Activated T-helper 17 cell treated with anti-CD3 and anti-CD28 coated beads, Interleukin-2, amount 50 U/mL, for 72 hours (primary cell): ENCODE measurements around the gene DOCK6. TPM values are rescaled to one million over a fixed set of nuclear protein-coding genes. Genes with fewer than 3 reads are reported as not detected.
A peak's percentile ranks its signal among the peaks of the same experiment; 100 is the strongest.

Experiments
- ATAC-seq: fragments of 150-1000 bp; cut with Tn5 transposase; replicated peaks from 2 replicates; pipeline ENCODE4 v1.10.0; 2021; ENCODE audit warnings: mild to moderate bottlenecking, moderate library complexity
- H3K27ac Mint-ChIP-seq: one replicate; pipeline ENCODE4 v1.8.0; 2022; ENCODE audit warnings: mixed read lengths
- H3K27me3 Mint-ChIP-seq: one replicate; pipeline ENCODE4 v1.8.0; 2022; ENCODE audit warnings: mixed read lengths
- H3K36me3 Mint-ChIP-seq: one replicate; pipeline ENCODE4 v1.8.0; 2022; ENCODE audit warnings: low read depth, mild to moderate bottlenecking, mixed read lengths
- H3K4me1 Mint-ChIP-seq: one replicate; pipeline ENCODE4 v1.8.0; 2022; ENCODE audit warnings: mixed read lengths
- H3K4me3 Mint-ChIP-seq: one replicate; pipeline ENCODE4 v1.8.0; 2022; ENCODE audit warnings: mild to moderate bottlenecking, mixed read lengths
- H3K9me3 Mint-ChIP-seq: one replicate; pipeline ENCODE4 v1.8.0; 2022; ENCODE audit warnings: mixed read lengths
- total RNA-seq, 2 donors: library from RNA; stranded (reverse); gene quantifications; one replicate each; pipeline ENCODE4 v1.2.3, GENCODE V29; 2022

DOCK6 gene
- total RNA-seq, 2 donors from 2014 or later = 4.5 to 6.4 TPM

- Mint-ChIP-seq H3K4me1 (no peaks in the 10 kb centered on the region), H3K9me3 (no peaks in the 10 kb centered on the region), H3K4me3 (no peak overlapping the region), H3K27ac (no peak overlapping the region), H3K36me3 (no peaks in the 10 kb centered on the region), H3K27me3 (peaks cover 12% of the 10 kb centered on the region)
- ATAC-seq = no peak
Measured at GRCh38 chr19:11288349-11288748, 26.0 kb upstream of the DOCK6 start.

DNA sequence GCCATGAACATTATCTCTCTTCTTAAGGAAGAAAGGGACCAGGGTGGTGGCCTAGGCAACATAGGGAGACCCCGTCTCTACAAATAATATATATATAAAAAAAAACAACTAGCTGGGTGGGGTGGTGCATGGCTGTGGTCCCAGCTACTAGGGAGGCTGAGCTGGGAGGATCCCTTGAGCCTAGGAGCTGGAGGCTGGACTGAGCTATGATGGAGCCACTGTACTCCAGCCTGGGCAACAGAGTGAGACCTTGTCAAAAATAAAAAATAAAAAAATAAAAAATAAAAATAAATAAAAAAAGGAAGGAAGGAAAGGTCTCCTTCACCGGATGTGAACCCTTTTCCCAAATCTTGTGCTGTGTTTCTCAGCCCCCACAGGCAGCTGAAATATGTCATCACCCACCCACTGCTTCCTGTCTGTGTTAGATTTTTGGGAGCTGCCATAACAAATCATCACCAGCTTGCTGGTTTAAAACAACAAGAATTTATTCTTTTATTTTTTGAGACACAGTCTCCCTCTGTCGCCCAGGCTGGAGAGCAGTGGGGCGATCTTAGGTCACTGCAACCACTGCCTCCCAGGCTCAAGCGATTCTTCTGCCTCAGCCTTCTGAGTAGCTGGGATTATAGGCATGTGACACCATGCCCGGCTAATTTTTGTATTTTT, 24.1 kb upstream of the DOCK6 start:
- Mint-ChIP-seq H3K27ac (no peak overlapping the region), H3K4me3 (no peak overlapping the region), H3K9me3 (no peaks in the 10 kb centered on the region), H3K27me3 (peaks cover 16% of the 10 kb centered on the region), H3K36me3 (no peaks in the 10 kb centered on the region), H3K4me1 (no peaks in the 10 kb centered on the region)
- no peak for ATAC-seq

DNA sequence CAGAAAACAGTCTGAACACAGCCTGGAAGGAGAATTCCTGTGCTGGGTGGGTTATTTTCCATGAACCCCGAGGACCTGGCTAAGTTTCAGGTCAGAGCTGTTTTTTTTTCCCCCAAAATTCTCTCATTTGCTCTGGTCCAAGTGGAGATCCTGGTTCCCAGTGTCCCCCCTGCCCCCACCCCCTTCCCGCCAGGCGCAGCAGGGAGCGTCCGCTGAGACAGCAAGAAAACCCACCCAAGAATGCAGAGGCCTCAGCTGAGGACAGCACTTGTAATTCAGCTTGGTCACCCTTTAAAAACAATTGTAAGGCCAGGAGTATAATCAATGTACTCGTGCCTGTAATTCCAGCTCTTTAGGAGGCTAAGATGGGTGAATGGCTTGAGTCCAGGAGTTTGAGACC, 22.2 kb upstream of the DOCK6 start:
- Mint-ChIP-seq H3K4me3 (no peak overlapping the region), H3K27me3 (peaks cover 16% of the 10 kb centered on the region)
- ATAC-seq = no peak

DNA sequence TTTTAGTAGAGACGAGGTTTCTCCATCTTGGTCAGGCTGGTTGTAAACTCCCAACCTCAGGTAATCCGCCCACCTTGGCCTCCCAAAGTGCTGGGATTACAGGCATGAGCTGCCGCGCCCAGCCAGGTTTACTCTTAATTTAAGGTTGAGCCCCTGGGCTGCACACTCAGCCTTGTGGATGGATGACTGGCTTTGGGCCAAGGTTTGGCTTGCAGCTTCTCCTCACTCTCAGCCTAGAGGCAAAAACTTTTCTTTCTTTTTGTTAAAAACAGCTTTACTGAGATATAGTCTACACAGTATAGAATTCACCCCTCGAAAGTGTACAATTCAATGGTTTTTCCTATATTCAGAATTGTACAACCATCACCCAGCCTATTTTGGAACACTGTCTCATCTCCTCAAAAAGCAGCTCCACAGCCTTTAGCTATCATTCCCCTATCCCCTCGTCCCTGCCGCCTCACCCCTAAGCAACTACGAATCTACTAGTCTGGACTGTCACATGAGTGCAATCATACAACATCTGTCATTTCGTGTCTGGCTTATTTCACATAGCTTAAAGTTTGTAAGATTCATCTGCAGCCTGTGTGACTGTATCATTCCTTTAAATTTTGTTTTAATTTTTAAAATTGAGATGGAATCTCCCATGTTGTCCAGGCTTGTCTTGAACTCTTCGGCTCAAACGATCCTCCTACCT, 19.2 kb upstream of the DOCK6 start:
- H3K4me1 Mint-ChIP-seq = peaks cover 6% of the 10 kb centered on the region
- no peak overlapping the region for H3K27ac Mint-ChIP-seq
- no peaks in the 10 kb centered on the region for H3K9me3 Mint-ChIP-seq
- ATAC-seq = no peak
- peaks cover 18% of the 10 kb centered on the region for H3K27me3 Mint-ChIP-seq
- H3K4me3 Mint-ChIP-seq = no peak overlapping the region
- H3K36me3 Mint-ChIP-seq = no peaks in the 10 kb centered on the region

More for the DNA sequence above, 22.2 kb upstream of the DOCK6 start:
- H3K9me3 Mint-ChIP-seq = no peaks in the 10 kb centered on the region
- no peak overlapping the region for H3K27ac Mint-ChIP-seq
- H3K4me1 Mint-ChIP-seq = peaks cover 4% of the 10 kb centered on the region
- no peaks in the 10 kb centered on the region for H3K36me3 Mint-ChIP-seq

DNA sequence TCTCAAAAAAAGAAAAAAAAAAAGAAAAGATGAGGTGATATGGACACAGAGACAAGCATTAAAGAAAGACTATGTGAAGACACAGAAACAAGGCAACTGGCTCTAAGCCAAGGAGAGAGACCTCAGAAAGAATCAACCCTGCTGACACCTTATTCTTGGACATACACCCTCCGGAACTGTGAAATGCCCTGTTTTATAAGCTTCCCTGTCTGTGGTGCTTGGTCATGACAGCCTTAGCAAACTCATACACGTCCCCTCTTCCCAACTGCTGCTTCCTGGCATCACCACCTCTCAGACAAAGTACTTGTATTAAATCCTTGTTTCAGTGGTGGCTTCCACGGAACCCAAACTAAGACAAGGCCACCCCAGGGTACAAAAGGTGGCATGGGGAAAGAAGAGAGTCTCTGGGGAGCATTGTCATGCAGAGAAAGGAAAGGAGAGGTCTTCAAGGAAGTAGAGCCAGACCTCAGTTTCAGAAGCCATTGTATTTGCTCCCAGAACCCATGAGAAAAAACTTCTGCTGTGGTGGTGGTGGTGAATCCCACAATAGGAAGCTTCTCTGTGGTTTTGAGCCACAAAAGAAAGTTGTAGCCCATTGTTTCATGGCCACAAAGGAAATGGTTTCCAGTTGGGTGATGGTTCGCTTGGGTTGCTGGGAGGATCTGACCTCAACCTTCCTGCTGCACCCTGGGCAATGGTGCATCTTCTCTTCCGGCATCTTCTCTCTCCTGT, 17.3 kb upstream of the DOCK6 start:
- H3K9me3 Mint-ChIP-seq = no peaks in the 10 kb centered on the region
- ATAC-seq = peak; percentile 85
- peaks cover 24% of the 10 kb centered on the region for H3K27me3 Mint-ChIP-seq
- H3K4me1 Mint-ChIP-seq = peaks cover 6% of the 10 kb centered on the region
- peak overlapping the region; percentile 9 for H3K27ac Mint-ChIP-seq
- peak overlapping the region; percentile 22 for H3K4me3 Mint-ChIP-seq
- H3K36me3 Mint-ChIP-seq = peaks cover 5% of the 10 kb centered on the region

- H3K27ac Mint-ChIP-seq = no peak overlapping the region
- peaks cover 5% of the 10 kb centered on the region for H3K36me3 Mint-ChIP-seq
- ATAC-seq = no peak
- H3K9me3 Mint-ChIP-seq = no peaks in the 10 kb centered on the region
- no peak overlapping the region for H3K4me3 Mint-ChIP-seq
- H3K4me1 Mint-ChIP-seq = peaks cover 6% of the 10 kb centered on the region
- H3K27me3 Mint-ChIP-seq = peaks cover 29% of the 10 kb centered on the region
Measured at GRCh38 chr19:11278670-11279069, 16.3 kb upstream of the DOCK6 start.

GRCh38 chr19:11274533-11275086, 12.3 kb upstream of the DOCK6 start:
- peaks cover 25% of the 10 kb centered on the region for H3K27me3 Mint-ChIP-seq
- H3K36me3 Mint-ChIP-seq = peaks cover 5% of the 10 kb centered on the region
- H3K4me1 Mint-ChIP-seq = peaks cover 3% of the 10 kb centered on the region
- H3K27ac Mint-ChIP-seq = no peak overlapping the region
- H3K4me3 Mint-ChIP-seq = no peak overlapping the region
- no peak for ATAC-seq
- no peaks in the 10 kb centered on the region for H3K9me3 Mint-ChIP-seq

DNA sequence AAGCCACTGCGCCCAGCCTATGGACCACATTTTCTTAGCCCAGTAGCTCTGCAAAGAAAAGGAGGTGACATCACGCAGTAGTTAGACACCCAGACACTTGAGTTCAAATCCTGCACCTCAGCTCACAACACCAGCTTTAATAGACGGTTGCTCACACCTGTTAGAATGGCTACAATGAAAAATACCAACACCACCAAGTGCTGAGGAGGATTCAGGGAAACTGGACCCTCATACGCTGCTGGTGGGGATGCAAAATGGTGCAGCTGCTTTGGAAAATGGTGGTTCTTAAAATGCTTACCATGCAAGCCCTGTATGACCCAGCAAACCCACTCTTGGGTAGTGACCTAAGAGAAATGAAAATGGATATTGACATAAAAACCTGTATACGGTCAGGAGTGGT, 11.7 kb upstream of the DOCK6 start:
- no peak overlapping the region for H3K27ac Mint-ChIP-seq
- H3K4me3 Mint-ChIP-seq = no peak overlapping the region
- H3K36me3 Mint-ChIP-seq = peaks cover 5% of the 10 kb centered on the region
- H3K27me3 Mint-ChIP-seq = peaks cover 25% of the 10 kb centered on the region
- H3K9me3 Mint-ChIP-seq = no peaks in the 10 kb centered on the region
- no peaks in the 10 kb centered on the region for H3K4me1 Mint-ChIP-seq
- ATAC-seq = no peak

DNA sequence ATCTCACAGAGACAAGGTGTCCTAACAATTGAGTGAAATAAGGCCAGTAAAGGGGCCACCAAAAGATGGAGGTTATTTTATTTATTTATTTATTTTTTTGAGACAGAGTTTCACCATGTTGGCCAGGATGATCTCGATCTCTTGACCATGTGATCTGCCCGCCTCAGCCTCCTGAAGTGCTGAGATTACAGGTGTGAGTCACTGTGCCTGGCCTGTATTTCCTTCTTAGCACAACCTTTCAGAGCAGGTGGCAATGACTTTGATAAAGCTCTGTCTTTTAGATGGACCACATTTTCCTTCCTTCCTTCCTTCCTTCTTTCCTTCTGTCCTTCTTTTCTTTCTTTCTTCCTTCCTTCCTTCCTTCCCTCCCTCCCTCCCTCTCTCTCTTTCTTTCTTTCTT, 11.0 kb upstream of the DOCK6 start:
- no peak overlapping the region for H3K4me3 Mint-ChIP-seq
- H3K9me3 Mint-ChIP-seq = no peaks in the 10 kb centered on the region
- peaks cover 29% of the 10 kb centered on the region for H3K27me3 Mint-ChIP-seq
- H3K36me3 Mint-ChIP-seq = peaks cover 5% of the 10 kb centered on the region
- ATAC-seq = no peak
- no peaks in the 10 kb centered on the region for H3K4me1 Mint-ChIP-seq
- H3K27ac Mint-ChIP-seq = no peak overlapping the region

GRCh38 chr19:11269408-11269807, 7.1 kb upstream of the DOCK6 start:
- Mint-ChIP-seq H3K36me3 (no peaks in the 10 kb centered on the region), H3K9me3 (no peaks in the 10 kb centered on the region), H3K4me1 (no peaks in the 10 kb centered on the region), H3K27ac (no peak overlapping the region), H3K4me3 (no peak overlapping the region), H3K27me3 (peaks cover 42% of the 10 kb centered on the region)
- no peak for ATAC-seq

GRCh38 chr19:11268783-11269267, 6.5 kb upstream of the DOCK6 start:
- H3K36me3 Mint-ChIP-seq = no peaks in the 10 kb centered on the region
- no peak overlapping the region for H3K4me3 Mint-ChIP-seq
- no peak for ATAC-seq
- no peak overlapping the region for H3K27ac Mint-ChIP-seq
- H3K27me3 Mint-ChIP-seq = peaks cover 41% of the 10 kb centered on the region
- no peaks in the 10 kb centered on the region for H3K4me1 Mint-ChIP-seq
- no peaks in the 10 kb centered on the region for H3K9me3 Mint-ChIP-seq

DNA sequence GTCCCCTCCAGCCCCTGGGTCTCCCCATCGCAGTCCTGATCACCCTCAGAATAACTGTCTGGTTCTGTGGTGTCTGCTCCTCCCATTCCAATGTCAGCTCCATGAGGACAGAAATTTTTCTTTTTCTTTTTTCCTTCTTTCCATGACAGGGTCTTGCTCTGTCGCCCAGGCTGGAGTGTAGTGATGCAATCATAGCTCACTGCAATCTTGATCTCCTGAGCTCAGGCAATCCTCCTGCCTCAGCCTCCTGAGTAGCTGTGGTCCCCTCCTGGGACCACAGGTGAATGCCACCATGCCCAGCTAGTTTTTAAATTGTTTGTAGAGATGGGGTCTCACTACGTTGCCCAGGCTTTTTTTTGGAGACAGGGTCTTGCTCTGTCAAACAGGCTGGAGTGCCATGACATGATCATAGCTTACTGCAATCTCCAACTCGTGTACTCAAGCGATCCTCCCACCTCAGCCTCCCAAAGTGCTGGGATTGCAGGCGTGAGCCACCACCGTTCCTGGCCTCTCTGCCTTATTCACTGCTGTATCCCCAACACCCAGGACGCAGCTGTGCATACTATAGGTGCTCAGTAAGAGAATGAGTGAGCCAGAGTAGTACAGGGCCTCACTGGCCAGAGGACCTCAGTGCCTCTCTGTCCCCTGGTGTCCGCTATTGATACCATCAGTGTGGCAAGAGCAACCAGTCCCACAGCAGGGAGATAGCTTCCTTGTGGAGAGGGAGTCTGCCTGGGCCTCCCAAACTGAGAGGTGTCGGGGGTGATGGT, 5.2 kb upstream of the DOCK6 start:
- Mint-ChIP-seq H3K36me3 (no peaks in the 10 kb centered on the region), H3K4me3 (no peak overlapping the region), H3K4me1 (no peaks in the 10 kb centered on the region), H3K27me3 (peaks cover 40% of the 10 kb centered on the region), H3K27ac (no peak overlapping the region), H3K9me3 (no peaks in the 10 kb centered on the region)
- no peak for ATAC-seq

- Mint-ChIP-seq H3K4me1 (no peaks in the 10 kb centered on the region), H3K36me3 (no peaks in the 10 kb centered on the region), H3K4me3 (no peak overlapping the region), H3K27ac (no peak overlapping the region), H3K9me3 (no peaks in the 10 kb centered on the region), H3K27me3 (peaks cover 46% of the 10 kb centered on the region)
- no peak for ATAC-seq
Measured at GRCh38 chr19:11265785-11266236, 3.5 kb upstream of the DOCK6 start.

- no peak overlapping the region for H3K27ac Mint-ChIP-seq
- no peaks in the 10 kb centered on the region for H3K36me3 Mint-ChIP-seq
- peaks cover 47% of the 10 kb centered on the region for H3K27me3 Mint-ChIP-seq
- H3K4me3 Mint-ChIP-seq = no peak overlapping the region
- no peaks in the 10 kb centered on the region for H3K4me1 Mint-ChIP-seq
- ATAC-seq = no peak
- H3K9me3 Mint-ChIP-seq = no peaks in the 10 kb centered on the region
Measured at GRCh38 chr19:11265177-11265784, 3.0 kb upstream of the DOCK6 start.
